Retina (tissue), 1 donor: ENCODE measurements around the gene PDCD1.
A peak's percentile ranks its signal among the peaks of the same experiment; 100 is the strongest.
"Not testable (repeated sequence)": the region's sequence is repeated elsewhere in the genome, so short reads cannot be mapped to it uniquely, and the experiment has no call there.

ENCODE experiments used
- DNase-seq: peaks from one replicate; pipeline ENCODE4 v3.0.0-alpha.2; 2016

The PDCD1 gene

DNA sequence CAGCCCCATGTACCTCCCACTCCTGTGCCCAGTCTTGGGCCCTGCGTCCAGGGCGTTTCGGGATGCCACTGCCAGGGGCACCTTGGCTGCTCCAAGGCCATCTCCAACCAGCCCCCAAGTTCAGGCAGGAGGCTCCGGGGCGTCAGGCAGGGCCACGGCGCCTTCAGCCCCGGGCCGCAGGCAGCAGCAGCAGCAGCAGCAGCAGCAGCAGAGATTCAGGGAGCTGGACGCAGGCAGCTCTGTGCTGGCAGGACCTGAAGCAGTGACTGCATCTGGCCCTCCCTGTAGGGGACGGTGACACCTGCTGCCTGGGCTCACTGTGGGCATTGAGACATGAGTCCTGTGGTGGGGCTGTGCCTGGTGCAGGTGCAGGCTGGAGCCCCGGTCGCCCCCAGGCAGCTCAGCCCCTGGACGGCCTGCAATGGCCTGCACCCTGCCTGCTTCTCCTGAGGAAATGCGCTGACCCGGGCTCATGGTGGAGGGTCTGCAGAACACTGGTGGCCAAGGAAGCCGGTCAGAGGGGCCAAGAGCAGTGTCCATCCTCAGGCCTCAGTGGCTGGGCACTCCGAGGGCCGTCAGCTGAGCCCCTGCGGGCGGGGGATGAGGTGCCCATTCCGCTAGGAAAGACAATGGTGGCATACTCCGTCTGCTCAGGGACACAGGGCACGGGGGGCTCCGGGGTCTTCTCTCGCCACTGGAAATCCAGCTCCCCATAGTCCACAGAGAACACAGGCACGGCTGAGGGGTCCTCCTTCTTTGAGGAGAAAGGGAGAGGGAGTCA, 8.0 kb downstream of the PDCD1 start:
- peak; percentile 22 for DNase-seq

DNA sequence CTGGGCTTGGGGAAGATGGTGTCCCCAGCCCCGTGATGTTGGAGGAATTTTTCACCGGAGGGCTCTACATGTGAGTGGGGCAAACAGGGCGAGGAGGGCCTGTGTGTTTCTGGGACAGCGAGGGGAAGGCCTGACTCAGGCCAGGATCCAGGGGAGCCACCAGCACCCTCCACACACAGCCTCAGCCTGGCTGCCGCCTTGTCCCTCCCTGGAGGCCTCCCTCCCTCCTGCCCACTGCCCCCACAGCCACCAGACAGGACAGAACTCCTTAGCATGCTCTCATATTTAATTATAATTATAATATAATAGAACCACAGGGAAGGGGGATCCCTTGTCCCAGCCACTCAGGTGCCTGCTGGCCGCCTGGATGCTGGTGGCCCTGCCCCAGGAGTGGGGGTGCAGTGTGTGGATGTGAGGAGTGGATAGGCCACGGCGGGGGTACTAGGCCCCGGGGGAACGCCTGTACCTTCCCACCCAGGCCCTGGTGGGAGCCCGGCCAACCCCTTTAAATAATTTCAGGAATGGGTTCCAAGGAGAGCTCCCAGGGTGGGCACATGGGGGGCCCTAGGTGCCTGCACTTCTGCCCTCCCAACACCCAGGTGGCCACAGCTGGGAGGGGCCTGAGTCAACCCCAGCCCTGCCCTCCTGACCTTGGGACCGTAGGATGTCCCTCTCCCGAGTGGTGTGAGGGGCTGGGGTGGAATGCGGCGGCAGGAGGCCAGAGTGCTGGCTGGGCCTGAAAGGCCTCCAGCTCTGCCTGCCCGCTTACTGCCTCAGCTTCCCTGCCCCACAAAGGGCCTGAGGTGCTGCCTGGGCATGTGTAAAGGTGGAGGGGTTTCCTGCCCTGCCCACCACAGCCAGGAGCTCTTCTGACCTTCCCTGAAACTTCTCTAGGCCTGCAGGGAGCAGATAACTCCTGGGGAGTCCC, 8.8 kb downstream of the PDCD1 start:
- no peak for DNase-seq

DNA sequence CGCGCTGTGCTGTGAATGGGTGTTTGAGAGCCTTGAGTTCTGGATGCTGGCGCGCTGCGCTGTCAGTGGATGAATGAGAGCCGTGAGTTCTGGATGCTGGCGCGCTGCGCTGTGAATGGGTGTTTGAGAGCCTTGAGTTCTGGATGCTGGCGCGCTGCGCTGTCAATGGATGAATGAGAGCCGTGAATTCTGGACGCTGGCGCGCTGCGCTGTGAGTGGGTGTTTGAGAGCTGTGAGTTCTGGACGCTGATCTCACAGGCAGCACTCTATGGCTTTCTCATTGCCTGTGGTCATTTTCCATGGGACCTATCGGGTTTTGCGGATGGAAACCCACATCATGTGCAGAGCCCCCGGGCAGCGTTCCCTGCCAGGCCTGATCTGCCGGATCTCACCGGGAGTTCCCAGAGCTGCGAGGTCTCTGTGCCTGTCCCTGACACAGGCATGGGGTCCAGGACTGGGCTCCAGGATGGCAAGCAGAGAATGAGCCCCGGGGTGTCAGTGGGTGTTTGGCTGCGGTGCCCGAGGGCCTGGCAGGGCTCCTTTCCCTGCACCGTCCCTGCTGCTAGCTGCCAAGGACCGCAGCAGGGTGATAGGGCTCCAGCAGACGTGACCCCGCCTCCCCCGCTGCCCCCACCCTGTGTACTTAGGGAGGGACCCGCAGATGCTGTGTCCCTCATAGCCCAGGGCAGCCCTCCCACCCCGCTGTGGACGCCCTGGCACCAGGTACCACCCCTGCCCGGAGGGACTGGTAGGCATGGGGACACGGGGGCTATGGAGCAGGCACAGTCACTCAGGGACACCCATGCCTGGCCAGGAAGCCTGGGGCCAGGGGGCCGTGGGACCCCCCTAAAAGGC, 9.7 kb downstream of the PDCD1 start:
- DNase-seq, result no peak

DNA sequence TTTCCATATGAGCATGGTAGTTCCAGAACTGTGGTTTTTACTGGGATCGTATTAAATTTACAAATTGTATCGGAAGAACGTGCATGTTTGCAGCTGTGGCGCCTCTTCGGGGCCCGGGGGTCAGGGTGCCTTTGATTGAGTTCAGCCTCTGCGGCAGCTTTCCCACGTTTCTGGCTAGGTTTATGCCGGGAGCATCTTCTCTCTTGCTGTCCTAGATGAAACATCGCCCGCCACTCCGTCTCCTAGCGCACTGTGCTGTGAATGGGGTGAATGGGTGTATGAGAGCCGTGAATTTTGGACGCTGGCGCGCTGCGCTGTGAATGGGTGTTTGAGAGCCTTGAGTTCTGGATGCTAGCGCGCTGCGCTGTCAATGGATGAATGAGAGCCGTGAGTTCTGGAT, 12.3 kb downstream of the PDCD1 start:
- no peak for DNase-seq

DNA sequence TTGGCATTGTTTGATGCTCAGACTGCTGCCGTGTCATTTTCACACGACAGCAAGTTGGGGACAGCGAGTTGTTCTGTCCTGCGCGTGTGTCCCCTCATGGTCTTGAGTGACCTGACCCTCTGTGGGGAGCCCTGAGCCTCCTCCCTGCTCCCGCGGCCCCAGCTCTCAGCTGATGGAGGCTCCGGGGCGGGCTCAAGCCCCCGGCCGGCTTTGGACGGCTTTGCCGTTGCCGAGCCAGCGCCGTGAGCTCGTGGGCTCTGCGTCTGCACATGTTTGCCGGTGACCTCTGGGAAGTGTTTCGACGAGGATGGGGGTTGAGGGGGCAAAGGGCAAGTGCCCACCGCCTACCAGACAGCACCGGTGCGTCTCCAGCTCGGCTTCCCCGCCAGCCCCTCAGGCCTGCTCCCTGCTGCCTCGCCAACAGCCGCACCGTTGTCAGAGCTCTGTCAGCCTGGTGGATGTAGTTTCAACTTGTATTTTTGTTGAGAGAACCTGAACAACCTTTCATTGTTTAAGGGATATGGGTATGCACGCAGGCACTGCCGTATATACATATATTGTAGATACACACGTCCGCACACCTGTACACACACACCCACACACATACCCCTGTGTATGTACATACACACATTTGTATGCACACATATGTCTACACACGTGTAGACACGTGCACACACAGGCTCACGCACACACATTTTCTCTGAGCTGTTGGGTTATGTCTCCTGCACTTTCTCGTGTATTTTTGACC, 13.7 kb downstream of the PDCD1 start:
- peak; percentile 30 for DNase-seq

DNA sequence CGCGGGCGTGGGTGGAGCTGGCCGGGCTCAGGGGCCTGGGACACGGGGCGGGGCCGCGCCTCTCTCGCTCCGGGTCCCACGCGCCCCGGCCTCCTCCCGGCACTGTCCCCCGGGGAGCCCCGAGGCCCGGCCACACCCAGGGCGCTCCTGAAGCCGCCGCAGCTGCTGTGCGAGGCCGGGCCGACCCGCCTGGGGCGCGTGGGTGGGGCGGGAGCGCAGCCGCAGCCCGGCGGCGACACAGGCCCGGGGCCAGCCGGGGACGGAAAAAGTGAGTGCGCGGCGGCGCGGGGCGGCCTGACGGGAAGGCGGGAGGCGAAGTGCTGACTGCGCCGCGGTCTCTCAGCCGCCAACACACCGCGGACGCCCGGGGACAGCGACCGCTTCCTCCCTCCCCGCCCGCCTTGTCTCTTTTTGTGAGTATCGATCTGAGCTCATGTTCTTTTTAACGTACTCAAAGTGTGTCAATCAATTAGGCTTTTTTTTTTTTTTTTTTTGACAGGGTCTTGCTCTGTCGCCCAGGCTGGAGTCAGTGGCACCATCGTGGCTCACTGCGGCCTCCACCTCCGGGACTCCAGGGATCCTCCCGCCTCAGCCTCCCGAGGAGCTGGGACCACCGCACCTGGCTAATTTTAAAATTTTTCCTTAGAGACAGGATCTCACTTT, 14.5 kb downstream of the PDCD1 start:
- DNase-seq, result peak; percentile 58

DNA sequence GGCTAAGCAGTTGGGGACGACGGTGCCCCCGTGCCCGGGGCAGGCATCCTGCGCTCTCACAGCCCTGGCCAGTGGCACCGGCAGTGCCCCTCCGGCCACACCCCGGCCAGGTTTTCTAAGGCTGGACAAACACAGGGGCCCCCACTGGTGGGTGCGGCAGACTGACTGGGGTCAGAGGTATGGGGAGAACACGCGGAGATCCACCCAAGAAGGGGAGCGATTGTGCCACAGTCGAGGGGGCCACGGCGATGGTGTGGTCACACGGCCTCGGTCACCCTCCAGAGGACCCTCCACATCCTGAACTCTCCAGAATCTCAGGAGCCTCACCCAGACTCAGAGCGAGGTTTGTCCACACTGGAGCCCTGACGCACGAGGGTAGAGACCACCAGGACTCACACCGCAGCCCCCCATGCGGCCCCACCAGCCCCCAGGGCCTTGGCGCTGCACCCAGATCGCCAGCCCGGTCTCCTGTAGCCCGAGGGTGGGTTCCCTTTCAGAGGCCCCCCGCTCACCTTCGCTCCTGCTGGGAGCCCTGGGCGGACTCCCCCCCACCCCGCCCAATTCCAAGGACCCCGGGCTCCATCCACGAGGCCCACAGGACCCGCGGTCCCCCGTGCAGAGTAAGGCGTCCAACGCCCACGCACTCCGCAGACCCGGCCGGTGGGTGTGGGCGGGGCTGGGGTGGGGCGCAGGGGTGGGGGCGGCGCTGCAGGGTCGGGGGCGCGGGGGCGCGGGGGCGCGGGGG, 15.2 kb downstream of the PDCD1 start:
- DNase-seq, result no peak

DNA sequence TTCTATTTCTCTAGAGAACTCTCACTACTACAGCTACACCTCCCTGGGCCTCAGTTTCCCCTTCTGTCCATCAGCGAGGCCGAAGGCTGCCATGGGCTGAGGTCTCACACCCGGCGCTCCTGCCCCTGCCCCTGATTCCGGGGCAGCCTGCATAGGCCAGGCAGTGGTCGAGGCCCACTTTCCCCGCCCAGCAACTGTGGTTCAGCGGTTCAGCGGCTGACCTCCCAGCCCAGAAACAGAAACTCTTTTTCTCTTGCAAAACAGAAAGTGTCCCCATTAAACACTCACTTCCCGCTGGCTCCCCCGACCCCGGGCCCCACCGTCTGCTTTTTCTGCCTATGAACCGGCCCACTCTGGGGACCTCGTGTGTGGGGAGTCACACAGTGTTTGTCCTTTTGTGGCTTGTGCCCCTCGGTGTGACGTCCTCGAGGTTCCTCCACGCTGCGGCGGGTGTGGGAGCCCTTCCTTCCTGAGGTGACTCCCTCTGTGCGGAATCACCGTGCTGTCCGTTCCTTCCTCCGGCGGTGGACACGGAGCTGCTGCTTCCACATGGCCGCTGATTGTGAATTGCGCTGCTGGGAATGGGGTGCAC, 16.0 kb downstream of the PDCD1 start:
- DNase-seq, result peak; percentile 38

DNA sequence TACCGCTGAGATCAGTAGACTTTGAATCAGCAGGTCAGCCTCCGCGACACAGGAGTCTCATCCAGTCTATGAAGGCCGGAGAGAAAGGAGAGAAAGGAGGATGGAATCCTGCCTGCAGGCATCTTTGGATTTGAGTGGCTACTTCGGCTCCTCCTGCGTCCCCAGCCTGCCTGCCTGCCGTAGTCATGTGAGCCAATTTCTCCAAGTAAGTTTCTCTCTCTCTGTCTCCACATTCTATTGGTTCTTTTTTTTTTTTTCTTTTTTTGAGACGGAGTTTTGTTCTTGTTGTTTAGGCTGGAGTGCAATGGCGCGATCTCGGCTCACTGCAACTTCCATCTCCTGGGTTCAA, 16.7 kb downstream of the PDCD1 start:
- no peak for DNase-seq

DNA sequence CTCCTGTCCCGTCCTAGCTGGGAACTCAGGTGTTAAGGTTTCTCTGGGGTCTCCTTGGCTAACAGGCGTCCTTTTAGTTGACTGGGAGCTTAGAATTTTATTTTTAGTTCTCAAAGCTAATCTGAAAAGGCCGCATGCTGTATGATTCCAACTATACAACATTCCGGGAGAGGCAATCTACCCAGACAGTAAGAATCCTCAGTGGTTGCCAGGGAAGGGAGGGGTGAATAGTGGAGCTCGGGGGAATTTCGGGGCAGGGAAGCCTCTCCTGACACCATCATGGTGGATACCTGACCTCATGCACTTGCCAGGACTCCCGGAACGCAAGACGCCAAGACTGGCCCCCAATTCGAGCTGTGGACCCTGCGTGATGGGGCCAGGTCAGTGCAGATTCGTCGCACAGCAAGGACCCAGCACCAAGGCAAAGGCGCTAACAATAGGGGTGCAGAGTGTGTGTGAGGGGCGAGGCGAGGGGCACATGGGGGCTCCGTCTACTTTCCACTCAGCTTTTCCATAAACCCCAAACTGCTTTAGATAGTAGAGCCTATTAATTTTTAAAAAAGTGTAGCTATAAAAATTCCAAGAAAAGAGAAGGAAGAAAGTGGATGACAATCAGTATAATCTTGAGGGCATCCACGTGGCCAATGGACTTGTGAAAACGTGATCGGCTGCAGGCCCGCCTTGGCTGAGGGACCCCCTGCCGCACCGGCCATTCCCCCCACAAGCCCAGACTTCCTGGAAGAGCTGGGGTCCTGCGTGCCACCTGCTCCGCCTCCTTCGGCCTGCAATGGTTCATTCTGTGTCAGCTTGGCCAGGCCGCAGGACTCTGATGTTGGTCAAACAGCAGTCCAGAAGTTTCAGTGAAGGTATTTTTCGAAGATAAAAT, 17.3 kb downstream of the PDCD1 start:
- no peak for DNase-seq

DNA sequence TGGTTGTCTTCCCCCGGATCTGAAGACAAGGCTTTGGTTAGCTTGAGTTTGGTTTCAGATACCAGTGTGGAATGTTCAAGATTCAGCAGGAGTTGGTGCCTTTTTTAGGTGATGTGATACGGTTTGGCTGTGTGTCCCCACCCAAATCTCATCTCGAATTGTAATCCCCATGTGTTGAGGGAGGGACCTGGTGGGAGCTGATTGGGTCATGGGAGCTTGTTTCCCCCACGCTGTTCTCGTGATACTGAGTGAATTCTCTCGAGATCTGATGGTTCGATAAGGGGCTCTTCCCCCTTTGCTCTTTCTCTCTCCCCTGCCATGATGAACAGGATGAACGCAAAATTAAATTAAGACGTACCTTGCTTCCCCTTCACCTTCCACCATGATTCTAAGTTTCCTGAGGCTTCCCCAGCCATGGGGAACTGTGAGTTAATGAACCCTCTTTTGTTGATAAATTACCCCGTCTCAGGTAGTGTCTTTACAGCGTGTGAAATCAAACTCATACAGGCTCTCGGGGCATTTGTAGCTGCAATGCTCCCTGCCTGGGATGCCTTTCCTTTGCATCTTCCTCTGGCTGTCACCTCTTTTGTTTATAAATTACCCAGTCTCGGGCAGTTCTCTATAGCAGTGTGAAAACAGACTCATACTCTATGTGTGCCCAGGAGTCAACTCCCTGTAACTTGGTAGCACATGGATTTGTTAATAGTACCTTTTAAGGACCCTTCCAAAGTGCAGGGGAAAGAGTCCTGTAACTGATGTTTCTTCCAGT, 21.3 kb downstream of the PDCD1 start:
- DNase-seq, result no peak

DNA sequence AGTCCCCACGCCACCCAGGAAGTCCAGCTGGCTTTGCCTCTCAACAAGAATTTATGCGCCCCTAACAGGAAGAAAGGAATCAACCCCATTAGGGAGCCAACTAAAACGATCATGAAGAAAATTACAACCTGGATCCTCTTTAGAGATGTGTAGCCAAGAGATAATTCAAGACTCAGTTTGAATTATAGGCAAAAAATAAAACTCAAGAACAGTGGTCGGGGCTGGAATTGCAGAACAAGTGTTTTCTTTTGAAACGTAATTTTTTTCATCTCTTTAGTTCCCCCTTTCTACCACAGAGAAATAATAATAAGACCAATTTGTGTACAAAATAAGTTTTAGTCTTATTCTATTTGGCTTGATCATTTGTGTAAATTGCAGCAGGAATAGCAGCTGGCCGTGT, 22.4 kb downstream of the PDCD1 start:
- no peak for DNase-seq

DNA sequence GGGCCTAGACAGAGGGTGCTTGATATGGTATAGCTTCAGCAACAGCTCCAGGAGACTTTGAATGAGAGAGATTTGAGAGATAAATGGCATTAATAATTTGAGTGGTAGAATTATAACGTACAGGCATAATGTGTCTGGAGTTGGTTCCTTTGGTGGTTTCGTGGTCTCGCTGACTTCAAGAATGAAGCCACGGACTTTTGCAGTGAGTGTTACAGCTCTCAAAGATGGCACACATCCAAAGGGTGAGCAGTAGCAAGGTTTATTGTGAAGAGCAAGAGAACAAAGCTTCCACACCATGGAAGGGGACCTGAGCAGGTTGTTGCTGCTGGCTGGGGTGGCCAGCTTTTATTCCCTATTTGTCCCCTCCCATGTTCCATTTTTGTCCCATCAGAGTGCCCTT, 23.1 kb downstream of the PDCD1 start:
- DNase-seq, result no peak

DNA sequence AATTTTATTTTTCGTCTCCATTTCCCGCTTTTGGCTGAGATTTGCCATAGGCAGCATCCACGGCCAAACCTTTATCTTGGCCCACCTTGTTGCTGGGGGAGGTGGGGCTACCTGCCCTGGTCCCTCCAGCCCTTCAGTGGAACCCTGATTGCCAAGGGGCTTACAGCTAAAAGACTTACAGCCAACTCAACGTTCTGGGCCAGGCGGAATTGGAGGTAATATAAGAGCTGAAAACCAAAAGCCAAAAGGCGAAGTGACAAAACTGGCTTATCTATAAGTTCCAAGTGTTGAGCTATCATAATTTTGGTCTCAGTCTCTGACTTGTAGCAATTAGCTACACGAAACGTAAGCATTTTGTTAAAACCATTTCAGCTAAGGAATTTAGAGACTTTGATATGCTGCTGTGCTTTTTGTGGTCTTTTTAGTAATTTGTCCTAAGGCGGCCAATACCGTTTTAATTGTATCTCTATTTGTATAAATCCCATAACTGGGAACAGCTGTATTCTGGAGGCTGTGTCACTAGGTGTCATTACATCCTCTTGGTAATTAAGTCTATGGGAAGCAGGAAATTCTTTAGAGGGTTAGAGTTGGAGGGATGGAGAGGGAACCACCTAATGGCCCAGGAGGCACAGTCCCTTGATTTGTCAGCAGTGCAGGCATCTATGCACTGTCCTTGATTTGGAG, 24.0 kb downstream of the PDCD1 start:
- DNase-seq, result no peak

DNA sequence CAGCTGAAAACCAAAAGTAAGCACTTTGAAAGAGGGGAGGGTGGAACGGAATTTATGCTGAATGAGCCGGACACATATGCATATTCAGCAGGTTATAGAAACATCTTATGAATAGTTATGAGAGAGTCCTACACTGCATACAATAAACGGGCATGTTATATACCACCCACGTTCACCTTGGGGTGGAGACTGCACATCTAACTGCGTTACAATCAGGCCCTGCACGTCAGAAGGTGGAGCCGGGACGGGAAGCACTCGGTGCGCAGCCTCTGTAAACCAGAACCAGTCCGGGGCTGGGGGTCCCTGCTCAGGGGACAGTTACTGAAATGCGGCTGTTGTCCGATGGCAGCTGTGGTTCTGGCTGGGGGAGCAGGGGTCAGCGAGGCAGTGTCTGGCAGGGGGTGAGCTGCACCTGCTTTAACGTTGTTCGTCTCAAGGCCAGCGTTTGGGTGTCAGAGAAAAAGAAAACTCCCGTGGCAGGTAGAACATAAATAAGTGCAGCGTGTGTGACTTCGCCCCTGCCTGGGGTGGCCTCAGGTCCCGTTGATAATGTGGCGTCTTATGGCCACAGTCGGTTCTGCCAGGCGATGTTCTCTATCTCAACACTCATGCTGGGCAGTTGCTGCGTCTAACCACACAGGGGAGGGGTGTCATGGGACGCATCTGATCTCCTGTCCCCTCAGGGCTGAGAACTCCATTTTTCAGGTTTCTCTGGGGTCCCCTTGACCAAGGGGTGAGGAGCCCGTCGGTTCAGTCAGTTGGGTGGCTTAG, 24.8 kb downstream of the PDCD1 start:
- DNase-seq, result not testable (repeated sequence)

DNA sequence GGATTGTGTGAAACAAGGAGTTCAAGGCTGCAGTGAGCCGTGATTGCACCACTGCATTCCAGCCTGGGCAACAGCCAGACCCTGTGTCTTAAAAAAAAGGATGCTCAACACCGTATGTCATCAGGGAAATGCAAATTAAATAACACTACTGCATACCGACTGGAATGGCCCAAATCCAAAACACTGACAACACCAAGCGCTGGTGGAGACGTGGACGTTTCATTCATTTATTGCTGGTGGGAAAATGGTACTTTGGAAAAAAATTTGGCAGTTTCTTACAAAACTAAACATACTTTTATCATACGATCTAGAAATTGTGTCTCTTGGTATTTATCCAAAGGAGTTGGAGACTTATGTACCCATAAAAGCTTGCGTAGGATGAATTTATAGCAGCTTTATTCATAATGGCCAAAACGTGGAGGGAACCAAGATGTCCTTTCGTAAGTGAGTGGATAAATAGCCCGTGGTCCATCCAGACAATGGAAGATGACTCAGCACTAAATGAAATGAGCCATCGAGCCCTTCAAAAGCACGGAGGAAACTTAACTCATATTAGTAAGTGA, 25.5 kb downstream of the PDCD1 start:
- DNase-seq, result no peak

DNA sequence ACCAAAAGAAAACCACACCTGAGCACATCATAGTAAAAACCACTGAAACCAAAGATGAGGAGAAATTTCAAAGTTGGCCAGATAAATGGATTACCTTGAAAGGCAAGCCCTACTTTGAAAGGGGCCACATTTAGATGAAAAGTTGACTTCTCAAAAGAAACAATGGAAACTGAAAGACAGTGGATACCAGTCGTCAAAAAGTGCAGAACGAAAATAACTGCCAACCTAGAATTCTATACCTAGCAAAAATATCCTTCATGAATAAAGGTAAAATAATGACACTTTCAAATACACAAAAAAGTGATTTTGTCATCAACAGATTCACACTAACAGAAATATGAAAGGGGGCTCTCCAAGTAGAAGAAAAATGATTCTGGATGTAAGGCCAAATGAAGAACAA, 31.3 kb downstream of the PDCD1 start:
- DNase-seq, result no peak
